ENCODE data around the gene METTL14.

The METTL14 gene

DNA sequence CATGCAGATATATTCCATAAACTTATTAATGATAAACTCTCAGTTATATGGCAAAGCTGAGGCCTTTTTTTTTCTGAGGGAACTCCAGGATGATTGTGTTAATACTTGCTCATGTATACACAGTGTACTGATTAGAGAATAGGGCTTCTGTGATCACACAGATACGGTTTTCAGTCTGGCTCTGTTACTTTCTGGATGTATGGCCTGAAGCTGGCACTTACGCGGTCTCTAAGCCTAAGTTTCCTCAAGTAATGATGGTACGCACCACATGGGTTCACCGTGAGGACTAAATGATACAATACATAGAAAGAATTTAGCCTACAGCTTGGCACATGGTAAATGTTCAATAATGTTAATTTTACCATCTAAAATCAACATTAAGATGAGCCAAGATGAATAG is 77.0 kb downstream of the METTL14 start:
- peak; percentile 8; the same call in 2 of the 3 replicates for ATAC-seq
- TF ChIP-seq CSDC2 (CRISPR knock-in tag; IDR thresholded peaks at IDR 0.05) (no peak), SNAI2 (CRISPR knock-in tag; IDR thresholded peaks at IDR 0.05) (no peak), ZNF8 (CRISPR knock-in tag; IDR thresholded peaks at IDR 0.05) (peak; percentile 85), RARB (CRISPR knock-in tag; IDR thresholded peaks at IDR 0.05) (no peak), ARNTL (CRISPR knock-in tag; IDR thresholded peaks at IDR 0.05; ENCODE audit: borderline replicate concordance, low read depth) (no peak), GLIS3 (CRISPR knock-in tag; IDR thresholded peaks at IDR 0.05) (peak; percentile 81; the same call in 1 of the 2 replicates)
- TF ChIP-seq, protein P1, sequence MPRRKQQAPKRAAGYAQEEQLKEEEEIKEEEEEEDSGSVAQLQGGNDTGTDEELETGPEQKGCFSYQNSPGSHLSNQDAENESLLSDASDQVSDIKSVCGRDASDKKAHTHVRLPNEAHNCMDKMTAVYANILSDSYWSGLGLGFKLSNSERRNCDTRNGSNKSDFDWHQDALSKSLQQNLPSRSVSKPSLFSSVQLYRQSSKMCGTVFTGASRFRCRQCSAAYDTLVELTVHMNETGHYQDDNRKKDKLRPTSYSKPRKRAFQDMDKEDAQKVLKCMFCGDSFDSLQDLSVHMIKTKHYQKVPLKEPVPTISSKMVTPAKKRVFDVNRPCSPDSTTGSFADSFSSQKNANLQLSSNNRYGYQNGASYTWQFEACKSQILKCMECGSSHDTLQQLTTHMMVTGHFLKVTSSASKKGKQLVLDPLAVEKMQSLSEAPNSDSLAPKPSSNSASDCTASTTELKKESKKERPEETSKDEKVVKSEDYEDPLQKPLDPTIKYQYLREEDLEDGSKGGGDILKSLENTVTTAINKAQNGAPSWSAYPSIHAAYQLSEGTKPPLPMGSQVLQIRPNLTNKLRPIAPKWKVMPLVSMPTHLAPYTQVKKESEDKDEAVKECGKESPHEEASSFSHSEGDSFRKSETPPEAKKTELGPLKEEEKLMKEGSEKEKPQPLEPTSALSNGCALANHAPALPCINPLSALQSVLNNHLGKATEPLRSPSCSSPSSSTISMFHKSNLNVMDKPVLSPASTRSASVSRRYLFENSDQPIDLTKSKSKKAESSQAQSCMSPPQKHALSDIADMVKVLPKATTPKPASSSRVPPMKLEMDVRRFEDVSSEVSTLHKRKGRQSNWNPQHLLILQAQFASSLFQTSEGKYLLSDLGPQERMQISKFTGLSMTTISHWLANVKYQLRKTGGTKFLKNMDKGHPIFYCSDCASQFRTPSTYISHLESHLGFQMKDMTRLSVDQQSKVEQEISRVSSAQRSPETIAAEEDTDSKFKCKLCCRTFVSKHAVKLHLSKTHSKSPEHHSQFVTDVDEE (CRISPR knock-in tag; IDR thresholded peaks at IDR 0.05), result no peak; the same call in 1 of the 2 replicates

DNA sequence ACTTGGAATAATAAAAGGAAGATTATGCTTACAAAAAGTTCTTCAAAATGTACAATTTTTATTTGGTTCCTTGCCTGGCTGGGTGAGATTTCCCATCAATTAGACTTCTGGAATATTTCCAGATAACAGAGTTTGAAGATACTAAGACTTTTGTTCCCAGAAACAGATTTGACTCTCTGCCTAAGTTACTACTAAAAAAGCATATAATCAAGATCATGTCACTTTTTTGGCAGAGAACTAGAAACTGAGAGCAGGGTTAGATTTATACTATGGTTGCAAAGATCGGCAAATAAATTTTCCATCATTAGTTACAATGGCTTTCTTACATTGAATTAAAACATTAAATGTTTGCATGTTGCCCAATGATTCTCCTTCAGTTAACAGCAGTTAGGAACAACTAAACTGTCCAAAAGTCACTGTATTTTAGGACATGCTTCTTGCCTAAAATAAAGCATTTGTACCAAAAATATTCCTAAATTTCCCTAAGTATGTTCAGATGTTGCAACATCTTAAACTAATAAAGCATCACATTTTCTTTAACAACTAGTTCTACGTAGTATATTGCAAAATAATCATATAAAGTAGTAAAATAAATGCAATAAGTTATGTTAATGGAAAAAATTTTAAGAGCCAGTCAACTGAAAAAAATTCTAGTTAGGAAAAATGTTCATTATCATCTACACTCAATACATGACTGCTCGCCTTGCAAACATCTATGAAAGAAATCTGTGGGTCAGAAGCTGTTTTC is 77.7 kb downstream of the METTL14 start:
- 0 out of 3 replicates have a peak, but pooled peaks have one; percentile 5 for ATAC-seq
- TF ChIP-seq ESRRG (CRISPR knock-in tag; IDR thresholded peaks at IDR 0.05), result no peak
- no peak for TF ChIP-seq ZFP3 (CRISPR knock-in tag; IDR thresholded peaks at IDR 0.05)
- TF ChIP-seq ISL1 (CRISPR knock-in tag; IDR thresholded peaks at IDR 0.05), result peak; percentile 91
- no peak for TF ChIP-seq PPARA (CRISPR knock-in tag; IDR thresholded peaks at IDR 0.05; ENCODE audit: borderline replicate concordance)
- TF ChIP-seq TOX (CRISPR knock-in tag; IDR thresholded peaks at IDR 0.05; ENCODE audit: borderline replicate concordance), result peak; percentile 83
- TF ChIP-seq, protein P2, sequence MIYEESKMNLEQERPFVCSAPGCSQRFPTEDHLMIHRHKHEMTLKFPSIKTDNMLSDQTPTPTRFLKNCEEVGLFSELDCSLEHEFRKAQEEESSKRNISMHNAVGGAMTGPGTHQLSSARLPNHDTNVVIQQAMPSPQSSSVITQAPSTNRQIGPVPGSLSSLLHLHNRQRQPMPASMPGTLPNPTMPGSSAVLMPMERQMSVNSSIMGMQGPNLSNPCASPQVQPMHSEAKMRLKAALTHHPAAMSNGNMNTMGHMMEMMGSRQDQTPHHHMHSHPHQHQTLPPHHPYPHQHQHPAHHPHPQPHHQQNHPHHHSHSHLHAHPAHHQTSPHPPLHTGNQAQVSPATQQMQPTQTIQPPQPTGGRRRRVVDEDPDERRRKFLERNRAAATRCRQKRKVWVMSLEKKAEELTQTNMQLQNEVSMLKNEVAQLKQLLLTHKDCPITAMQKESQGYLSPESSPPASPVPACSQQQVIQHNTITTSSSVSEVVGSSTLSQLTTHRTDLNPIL (CRISPR knock-in tag; IDR thresholded peaks at IDR 0.05; ENCODE audit: low read depth), result no peak
- TF ChIP-seq, protein P3, sequence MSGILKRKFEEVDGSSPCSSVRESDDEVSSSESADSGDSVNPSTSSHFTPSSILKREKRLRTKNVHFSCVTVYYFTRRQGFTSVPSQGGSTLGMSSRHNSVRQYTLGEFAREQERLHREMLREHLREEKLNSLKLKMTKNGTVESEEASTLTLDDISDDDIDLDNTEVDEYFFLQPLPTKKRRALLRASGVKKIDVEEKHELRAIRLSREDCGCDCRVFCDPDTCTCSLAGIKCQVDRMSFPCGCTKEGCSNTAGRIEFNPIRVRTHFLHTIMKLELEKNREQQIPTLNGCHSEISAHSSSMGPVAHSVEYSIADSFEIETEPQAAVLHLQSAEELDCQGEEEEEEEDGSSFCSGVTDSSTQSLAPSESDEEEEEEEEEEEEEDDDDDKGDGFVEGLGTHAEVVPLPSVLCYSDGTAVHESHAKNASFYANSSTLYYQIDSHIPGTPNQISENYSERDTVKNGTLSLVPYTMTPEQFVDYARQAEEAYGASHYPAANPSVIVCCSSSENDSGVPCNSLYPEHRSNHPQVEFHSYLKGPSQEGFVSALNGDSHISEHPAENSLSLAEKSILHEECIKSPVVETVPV (CRISPR knock-in tag; IDR thresholded peaks at IDR 0.05), result no peak
- peak; percentile 79; the same call in 1 of the 2 replicates for TF ChIP-seq ZC3H10 (CRISPR knock-in tag; IDR thresholded peaks at IDR 0.05)
- no peak for TF ChIP-seq SNAI2 (CRISPR knock-in tag; IDR thresholded peaks at IDR 0.05)
- no peak for TF ChIP-seq GLIS3 (CRISPR knock-in tag; IDR thresholded peaks at IDR 0.05)
- TF ChIP-seq, protein P4, sequence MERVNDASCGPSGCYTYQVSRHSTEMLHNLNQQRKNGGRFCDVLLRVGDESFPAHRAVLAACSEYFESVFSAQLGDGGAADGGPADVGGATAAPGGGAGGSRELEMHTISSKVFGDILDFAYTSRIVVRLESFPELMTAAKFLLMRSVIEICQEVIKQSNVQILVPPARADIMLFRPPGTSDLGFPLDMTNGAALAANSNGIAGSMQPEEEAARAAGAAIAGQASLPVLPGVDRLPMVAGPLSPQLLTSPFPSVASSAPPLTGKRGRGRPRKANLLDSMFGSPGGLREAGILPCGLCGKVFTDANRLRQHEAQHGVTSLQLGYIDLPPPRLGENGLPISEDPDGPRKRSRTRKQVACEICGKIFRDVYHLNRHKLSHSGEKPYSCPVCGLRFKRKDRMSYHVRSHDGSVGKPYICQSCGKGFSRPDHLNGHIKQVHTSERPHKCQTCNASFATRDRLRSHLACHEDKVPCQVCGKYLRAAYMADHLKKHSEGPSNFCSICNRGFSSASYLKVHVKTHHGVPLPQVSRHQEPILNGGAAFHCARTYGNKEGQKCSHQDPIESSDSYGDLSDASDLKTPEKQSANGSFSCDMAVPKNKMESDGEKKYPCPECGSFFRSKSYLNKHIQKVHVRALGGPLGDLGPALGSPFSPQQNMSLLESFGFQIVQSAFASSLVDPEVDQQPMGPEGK (CRISPR knock-in tag; IDR thresholded peaks at IDR 0.05; ENCODE audit: borderline replicate concordance), result no peak; the same call in 1 of the 2 replicates

Data from SK-N-SH treated with all-trans-retinoic acid at 6 μM for 48 hours (cell line).